WTC11 (cell line): ENCODE measurements around the gene DCST2. TPM values are rescaled to one million over a fixed set of nuclear protein-coding genes. Genes with fewer than 3 reads are reported as not detected.
"Not testable (repeated sequence)": the region's sequence is repeated elsewhere in the genome, so short reads cannot be mapped to it uniquely, and the experiment has no call there.

Source experiments
- ATAC-seq: fragments of 200-7000 bp; cut with Tn5 transposase; 2 replicates; pipeline ENCODE4 v1.10.0; 2021; ENCODE audit warnings: mild to moderate bottlenecking, moderate library complexity
- CTCF ChIA-PET: fragments of 300-600 bp; sonication (Branson Sonifier 250); formaldehyde crosslinking; loops from one replicate; lab custom pipeline; 2021; ENCODE audit warnings: antibody characterized with exemption; lab: Charles Lee
- POLR2A ChIA-PET: fragments of 350-600 bp; sonication (Branson Sonifier 250); formaldehyde crosslinking; loops from one replicate; lab custom pipeline; 2021; ENCODE audit warnings: antibody characterized with exemption; lab: Charles Lee
- DNase-seq: peaks from one replicate; pipeline ENCODE4 v3.0.0; 2021; ENCODE audit warnings: low spot score
- H3K27ac Mint-ChIP-seq: 2 replicates; pipeline ENCODE4 v1.8.0; 2021; ENCODE audit warnings: mixed read lengths
- H3K27me3 Mint-ChIP-seq: 2 replicates; pipeline ENCODE4 v1.8.0; 2021; ENCODE audit warnings: low read depth, mild to moderate bottlenecking, moderate library complexity, mixed read lengths
- H3K36me3 Mint-ChIP-seq: 2 replicates; pipeline ENCODE4 v1.8.0; 2021; ENCODE audit warnings: mixed read lengths
- H3K4me1 Mint-ChIP-seq: 2 replicates; pipeline ENCODE4 v1.8.0; 2022; ENCODE audit warnings: mixed read lengths
- H3K4me3 Mint-ChIP-seq: 2 replicates; pipeline ENCODE4 v1.8.0; 2021; ENCODE audit warnings: mild to moderate bottlenecking, moderate library complexity, mixed read lengths
- H3K9me3 Mint-ChIP-seq: 2 replicates; pipeline ENCODE4 v1.8.0; 2021; ENCODE audit warnings: mixed read lengths
- ERG ChIP-seq: fragments of 250-450 bp; sonication (Bioruptor Pico); IDR thresholded peaks from 2 replicates; pipeline ENCODE4 v1.8.0; 2021; ENCODE audit warnings: mild to moderate bottlenecking
- FOXP1 ChIP-seq: sonication (generic); formaldehyde crosslinking; IDR thresholded peaks from 2 replicates; pipeline ENCODE4 v1.8.0; 2022; ENCODE audit warnings: missing genetic modification reagents, mild to moderate bottlenecking, moderate library complexity, borderline replicate concordance
- FOXP4 ChIP-seq: sonication (generic); formaldehyde crosslinking; IDR thresholded peaks from 2 replicates; pipeline ENCODE4 v1.8.0; 2022; ENCODE audit warnings: mild to moderate bottlenecking, missing genetic modification reagents
- GRHL2 ChIP-seq: fragments of 250-450 bp; sonication (Bioruptor Pico); IDR thresholded peaks from 2 replicates; pipeline ENCODE4 v1.8.0; 2022; ENCODE audit warnings: mild to moderate bottlenecking, moderate library complexity; ENCODE audit not compliant: insufficient replicate concordance, severe bottlenecking
- IRF1 ChIP-seq: sonication (generic); formaldehyde crosslinking; IDR thresholded peaks from 2 replicates; pipeline ENCODE4 v1.8.0; 2023; ENCODE audit warnings: missing genetic modification reagents
- JUN ChIP-seq: sonication (generic); formaldehyde crosslinking; IDR thresholded peaks from 2 replicates; pipeline ENCODE4 v1.8.0; 2023; ENCODE audit warnings: mild to moderate bottlenecking, missing genetic modification reagents
- MLX ChIP-seq: sonication (generic); formaldehyde crosslinking; IDR thresholded peaks from 2 replicates; pipeline ENCODE4 v1.8.1; 2023; ENCODE audit warnings: mild to moderate bottlenecking, missing genetic modification reagents, moderate library complexity
- PRDM15 ChIP-seq: sonication (generic); formaldehyde crosslinking; IDR thresholded peaks from 2 replicates; pipeline ENCODE4 v1.8.0; 2022; ENCODE audit warnings: missing genetic modification reagents
- TEAD4 ChIP-seq: sonication (generic); formaldehyde crosslinking; IDR thresholded peaks from 2 replicates; pipeline ENCODE4 v1.8.0; 2022; ENCODE audit warnings: mild to moderate bottlenecking, missing genetic modification reagents
- total RNA-seq: library from RNA; stranded (reverse); gene quantifications from 3 replicates; pipeline ENCODE4 v1.2.3, GENCODE V29; 2021

Gene DCST2
- total RNA-seq, 1 experiment from 2014 or later: 0.83 TPM

- TF ChIP-seq PRDM15 (no peak), TEAD4 (CRISPR knock-in tag) (no peak)
These were observed 50.5 kb downstream of the DCST2 start, which contains the start of gene FLAD1 (continued) for GRCh38 chr1:154982897-154983648.

- TF ChIP-seq MLX: no peak
- TF ChIP-seq ERG (CRISPR knock-in tag): 0 out of 2 replicates have a peak, but pooled peaks have one; percentile 21
- ChIA-PET CTCF (interaction anchor here (0.7 to 5.8 kb wide), 10 partner anchors 9 to 104 kb away, joined by 3 to 50 read pairs (median 8); partner anchors contain the start of genes ADAM15, CKS1B, LENEP and PYGO2), POLR2A (interaction anchor here (1.4 to 3.7 kb wide), 6 partner anchors 11 to 46 kb away, joined by 3 to 123 read pairs (median 10); partner anchors contain the start of genes PMVK, PYGO2, SHC1 and ZBTB7B)
- Mint-ChIP-seq H3K4me1 (peaks cover 10% of the 10 kb centered on the region), H3K27ac (no peak overlapping the region), H3K9me3 (no peaks in the 10 kb centered on the region), H3K27me3 (no peaks in the 10 kb centered on the region), H3K4me3 (no peak overlapping the region), H3K36me3 (peaks cover 38% of the 10 kb centered on the region)
- ATAC-seq (peak; percentile 4; the same call in 1 of the 2 replicates), DNase-seq (no peak)
These were observed 51.2 kb downstream of the DCST2 start for GRCh38 chr1:154982341-154982740.

- DNase-seq (no peak), ATAC-seq (no peak)
- peaks cover 34% of the 10 kb centered on the region for H3K36me3 Mint-ChIP-seq
- TF ChIP-seq IRF1 (CRISPR knock-in tag) (no peak), JUN (CRISPR knock-in tag) (no peak), FOXP4 (CRISPR knock-in tag) (no peak), FOXP1 (CRISPR knock-in tag) (no peak), GRHL2 (CRISPR knock-in tag) (no peak)
- ChIA-PET POLR2A (no interaction called here), CTCF (interaction anchor here (4.3 kb wide), 1 partner anchor 21 kb away, joined by 14 read pairs; no protein-coding TSS in a partner anchor)
- H3K4me1 Mint-ChIP-seq: peaks cover 2% of the 10 kb centered on the region; the same call in 1 of the 2 replicates
- H3K27me3 Mint-ChIP-seq: no peaks in the 10 kb centered on the region
- H3K27ac Mint-ChIP-seq: no peak overlapping the region
- H3K4me3 Mint-ChIP-seq: no peak overlapping the region
- H3K9me3 Mint-ChIP-seq: no peaks in the 10 kb centered on the region
These were observed 55.2 kb downstream of the DCST2 start for GRCh38 chr1:154978360-154978759.

GRCh38 chr1:154977762-154978161 lies 55.8 kb downstream of the DCST2 start:
- ATAC-seq, H3K4me3 Mint-ChIP-seq, H3K27me3 Mint-ChIP-seq, H3K9me3 Mint-ChIP-seq, H3K4me1 Mint-ChIP-seq, DNase-seq, POLR2A ChIA-PET: not testable (repeated sequence)
- peak overlapping the region; percentile 64; the same call in 1 of the 2 replicates for H3K27ac Mint-ChIP-seq
- peaks cover 34% of the 10 kb centered on the region for H3K36me3 Mint-ChIP-seq
- CTCF ChIA-PET: interaction anchor here (4.3 kb wide), 1 partner anchor 22 kb away, joined by 14 read pairs; no protein-coding TSS in a partner anchor
